Fibroblast of mammary gland (primary cell): Measurements from ENCODE around the gene AKNA.

Experiments
- DNase-seq: peaks from one replicate; pipeline ENCODE4 v3.0.0-alpha.2; 2010; ENCODE audit warnings: low read depth
- H3K4me3 ChIP-seq: 2 replicates; pipeline ENCODE4 v1.5.1; 2011; ENCODE audit warnings: low read depth, mild to moderate bottlenecking, low read length, moderate library complexity; ENCODE audit not compliant: control insufficient read depth
- CTCF ChIP-seq: conservative IDR thresholded peaks from 2 replicates; pipeline ENCODE4 v1.5.1; 2011; ENCODE audit warnings: low read depth, low read length, inconsistent platforms; ENCODE audit not compliant: control insufficient read depth, insufficient read depth

AKNA gene

GRCh38 chr9:114410910-114411309, 23.1 kb upstream of the AKNA start:
- H3K4me3 ChIP-seq, result no peak overlapping the region
- TF ChIP-seq CTCF, result no peak
- DNase-seq, result no peak

- no peak for TF ChIP-seq CTCF
- no peak for DNase-seq
- no peak overlapping the region for H3K4me3 ChIP-seq
Observed at GRCh38 chr9:114409842-114410241, 22.1 kb upstream of the AKNA start.

GRCh38 chr9:114409103-114409780, 21.5 kb upstream of the AKNA start:
- DNase-seq, result no peak
- H3K4me3 ChIP-seq, result no peak overlapping the region
- no peak for TF ChIP-seq CTCF

GRCh38 chr9:114408645-114409044, 20.9 kb upstream of the AKNA start:
- no peak overlapping the region for H3K4me3 ChIP-seq
- no peak for DNase-seq
- TF ChIP-seq CTCF, result no peak

- DNase-seq, result no peak
- no peak for TF ChIP-seq CTCF
- no peak overlapping the region for H3K4me3 ChIP-seq
Observed at GRCh38 chr9:114407889-114408288, 20.1 kb upstream of the AKNA start.

- no peak overlapping the region for H3K4me3 ChIP-seq
- TF ChIP-seq CTCF, result no peak
- no peak for DNase-seq
Observed at GRCh38 chr9:114406441-114406840, 18.7 kb upstream of the AKNA start.
